ENCODE measurements around the gene ANAPC5.
"Not testable (repeated sequence)": the region's sequence is repeated elsewhere in the genome, so short reads cannot be mapped to it uniquely, and the experiment has no call there.

Gene ANAPC5

GRCh38 chr12:121307397-121307796 is 44.8 kb downstream of the ANAPC5 start:
- not testable (repeated sequence) for DNase-seq (ENCODE audit: low spot score)

- no peak for DNase-seq (ENCODE audit: low spot score)
Measured at GRCh38 chr12:121304306-121304705, 47.9 kb downstream of the ANAPC5 start.

- DNase-seq (ENCODE audit: low spot score) = no peak
Measured at GRCh38 chr12:121301876-121302275, 50.3 kb downstream of the ANAPC5 start.

GRCh38 chr12:121300083-121300819 is 52.0 kb downstream of the ANAPC5 start:
- no peak for DNase-seq (ENCODE audit: low spot score)

- no peak for DNase-seq (ENCODE audit: low spot score)
Measured at GRCh38 chr12:121299662-121300061, 52.5 kb downstream of the ANAPC5 start.

- not testable (repeated sequence) for DNase-seq (ENCODE audit: low spot score)
Measured at GRCh38 chr12:121298411-121298810, 53.8 kb downstream of the ANAPC5 start.

GRCh38 chr12:121297435-121297991 is 54.7 kb downstream of the ANAPC5 start:
- peak; percentile 82 for DNase-seq (ENCODE audit: low spot score)

- peak; percentile 82 for DNase-seq (ENCODE audit: low spot score)
Measured at GRCh38 chr12:121296618-121297434, 55.4 kb downstream of the ANAPC5 start, which contains the start of gene CAMKK2. TSS of gene CAMKK2 (minus strand) at chr12:121296709. CDS start at chr12:121274526, 22,183 bp downstream.

GRCh38 chr12:121295746-121296617 is 56.2 kb downstream of the ANAPC5 start:
- peak; percentile 40 for DNase-seq (ENCODE audit: low spot score)

GRCh38 chr12:121295116-121295745 is 57.0 kb downstream of the ANAPC5 start:
- peak; percentile 30 for DNase-seq (ENCODE audit: low spot score)

- DNase-seq (ENCODE audit: low spot score) = no peak
Measured at GRCh38 chr12:121294151-121294889, 57.9 kb downstream of the ANAPC5 start.

- no peak for DNase-seq (ENCODE audit: low spot score)
Measured at GRCh38 chr12:121293603-121294002, 58.6 kb downstream of the ANAPC5 start.

GRCh38 chr12:121290410-121290809 is 61.8 kb downstream of the ANAPC5 start:
- DNase-seq (ENCODE audit: low spot score) = no peak

GRCh38 chr12:121289962-121290361 is 62.2 kb downstream of the ANAPC5 start:
- no peak for DNase-seq (ENCODE audit: low spot score)

GRCh38 chr12:121288986-121289385 is 63.2 kb downstream of the ANAPC5 start:
- no peak for DNase-seq (ENCODE audit: low spot score)

GRCh38 chr12:121288158-121288845 is 63.9 kb downstream of the ANAPC5 start:
- no peak for DNase-seq (ENCODE audit: low spot score)

GRCh38 chr12:121287267-121287954 is 64.8 kb downstream of the ANAPC5 start:
- no peak for DNase-seq (ENCODE audit: low spot score)

GRCh38 chr12:121285856-121286255 is 66.4 kb downstream of the ANAPC5 start:
- DNase-seq (ENCODE audit: low spot score) = no peak
